Thyroid gland (tissue), 4 donors: ENCODE data around the gene ATAD3C. TPM values are rescaled to one million over a fixed set of nuclear protein-coding genes. Genes with fewer than 3 reads are reported as not detected.
A peak's percentile ranks its signal among the peaks of the same experiment; 100 is the strongest.

Source experiments
- DNase-seq, 2 donors: peaks; one replicate each; pipeline ENCODE4 v3.0.0-alpha.2; 2019
- H3K27ac ChIP-seq, 3 donors: fragments of 200-600 bp; sonication (generic); 1 replicate in 2 of 3; 2 replicates in 1 of 3; pipeline ENCODE4 v1.5.1; 2016 to 2019; ENCODE audit warnings: mild to moderate bottlenecking in 1 of 3, moderate library complexity in 1 of 3
- H3K27me3 ChIP-seq: fragments of 200-600 bp; sonication (generic); one replicate; pipeline ENCODE4 v1.5.1; 2019
- H3K36me3 ChIP-seq, 2 donors: fragments of 200-600 bp; sonication (generic); one replicate each; pipeline ENCODE4 v1.5.1; 2016 to 2019
- H3K4me1 ChIP-seq, 2 donors: fragments of 200-600 bp; sonication (generic); one replicate each; pipeline ENCODE4 v1.5.1; 2017 to 2019
- H3K4me3 ChIP-seq, 3 donors: fragments of 200-600 bp; sonication (generic); replicated peaks in 1 of 3; 1 replicate in 2 of 3; 2 replicates in 1 of 3; pipeline ENCODE4 v1.5.1; 2016; ENCODE audit warnings: mild to moderate bottlenecking in 1 of 3
- H3K9me3 ChIP-seq: fragments of 200-600 bp; sonication (generic); one replicate; pipeline ENCODE4 v1.5.1; 2017
- POLR2A ChIP-seq, 2 donors: fragments of 450-650 bp; IDR thresholded peaks; one replicate each; pipeline ENCODE4 v1.6.1; 2017; ENCODE audit warnings: antibody characterized with exemption in 2 of 2, mild to moderate bottlenecking in 2 of 2, moderate library complexity in 1 of 2
- WGBS, 2 donors: methylation state at CpG; one replicate each; pipeline ENCODE4 v1.1.5; 2017; 5-methylcytosine and 5-hydroxymethylcytosine counted together
- intact Hi-C: fragments of 100-400 bp; cut with DNase I; formaldehyde crosslinking; loops from one replicate; pipeline ENCODE4 v1.15.1; 2023
- total RNA-seq, 4 donors: library from RNA; depleted of rRNA; stranded (reverse); fragments of >200 nt; gene quantifications; one replicate each; pipeline ENCODE4 v1.2.3, GENCODE V29; 2016
- TF ChIP-seq, protein P1 (sequence below), 6 experiments: fragments of 200-600 bp in 3 of 6; fragments of 450-650 bp in 3 of 6; sonication (generic) in 3 of 6; IDR thresholded peaks; one replicate each; pipeline ENCODE4 v1.5.1; 2016 to 2019; ENCODE audit warnings: antibody characterized with exemption in 6 of 6, mild to moderate bottlenecking in 2 of 6, inconsistent platforms in 1 of 6, moderate library complexity in 1 of 6

Gene ATAD3C
- total RNA-seq, 4 donors from 2014 or later, result 4.9 to 29.9 (median 15.1) TPM

DNA sequence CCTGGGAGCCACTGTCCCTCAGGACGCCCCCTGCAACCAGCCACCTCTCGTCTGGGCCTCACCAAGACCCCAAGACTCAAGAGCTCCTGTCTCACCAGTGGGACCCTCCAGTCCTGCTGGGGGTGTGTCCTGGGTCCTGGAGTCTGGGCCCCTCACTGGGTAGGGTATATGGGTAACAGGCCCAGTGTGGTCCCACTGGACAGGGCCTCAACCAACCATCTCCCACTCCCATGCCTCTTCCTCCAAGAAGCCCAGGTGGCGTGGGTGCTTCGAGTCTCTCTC, 14.7 kb upstream of the ATAD3C start:
- TF ChIP-seq, protein P1, sequence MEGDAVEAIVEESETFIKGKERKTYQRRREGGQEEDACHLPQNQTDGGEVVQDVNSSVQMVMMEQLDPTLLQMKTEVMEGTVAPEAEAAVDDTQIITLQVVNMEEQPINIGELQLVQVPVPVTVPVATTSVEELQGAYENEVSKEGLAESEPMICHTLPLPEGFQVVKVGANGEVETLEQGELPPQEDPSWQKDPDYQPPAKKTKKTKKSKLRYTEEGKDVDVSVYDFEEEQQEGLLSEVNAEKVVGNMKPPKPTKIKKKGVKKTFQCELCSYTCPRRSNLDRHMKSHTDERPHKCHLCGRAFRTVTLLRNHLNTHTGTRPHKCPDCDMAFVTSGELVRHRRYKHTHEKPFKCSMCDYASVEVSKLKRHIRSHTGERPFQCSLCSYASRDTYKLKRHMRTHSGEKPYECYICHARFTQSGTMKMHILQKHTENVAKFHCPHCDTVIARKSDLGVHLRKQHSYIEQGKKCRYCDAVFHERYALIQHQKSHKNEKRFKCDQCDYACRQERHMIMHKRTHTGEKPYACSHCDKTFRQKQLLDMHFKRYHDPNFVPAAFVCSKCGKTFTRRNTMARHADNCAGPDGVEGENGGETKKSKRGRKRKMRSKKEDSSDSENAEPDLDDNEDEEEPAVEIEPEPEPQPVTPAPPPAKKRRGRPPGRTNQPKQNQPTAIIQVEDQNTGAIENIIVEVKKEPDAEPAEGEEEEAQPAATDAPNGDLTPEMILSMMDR (IDR thresholded peaks at IDR 0.05), result no peak
- no peak for TF ChIP-seq POLR2A (IDR thresholded peaks at IDR 0.05)
- Histone ChIP-seq H3K27me3 (no peaks in the 10 kb centered on the region), H3K4me3 (no peak overlapping the region), H3K27ac (peak overlapping the region in 2 of 3 donors; percentile 16 to 59), H3K9me3 (no peaks in the 10 kb centered on the region), H3K36me3 (no peaks in the 10 kb centered on the region), H3K4me1 (peaks cover 16 to 66% of the 10 kb centered on the region in 2 donors)
- intact Hi-C loops, result no loop called here
- 72 to 74% methylated on average over 2 to 4 of the region's 4 CpGs for WGBS, 2 donors
- no peak for DNase-seq

DNA sequence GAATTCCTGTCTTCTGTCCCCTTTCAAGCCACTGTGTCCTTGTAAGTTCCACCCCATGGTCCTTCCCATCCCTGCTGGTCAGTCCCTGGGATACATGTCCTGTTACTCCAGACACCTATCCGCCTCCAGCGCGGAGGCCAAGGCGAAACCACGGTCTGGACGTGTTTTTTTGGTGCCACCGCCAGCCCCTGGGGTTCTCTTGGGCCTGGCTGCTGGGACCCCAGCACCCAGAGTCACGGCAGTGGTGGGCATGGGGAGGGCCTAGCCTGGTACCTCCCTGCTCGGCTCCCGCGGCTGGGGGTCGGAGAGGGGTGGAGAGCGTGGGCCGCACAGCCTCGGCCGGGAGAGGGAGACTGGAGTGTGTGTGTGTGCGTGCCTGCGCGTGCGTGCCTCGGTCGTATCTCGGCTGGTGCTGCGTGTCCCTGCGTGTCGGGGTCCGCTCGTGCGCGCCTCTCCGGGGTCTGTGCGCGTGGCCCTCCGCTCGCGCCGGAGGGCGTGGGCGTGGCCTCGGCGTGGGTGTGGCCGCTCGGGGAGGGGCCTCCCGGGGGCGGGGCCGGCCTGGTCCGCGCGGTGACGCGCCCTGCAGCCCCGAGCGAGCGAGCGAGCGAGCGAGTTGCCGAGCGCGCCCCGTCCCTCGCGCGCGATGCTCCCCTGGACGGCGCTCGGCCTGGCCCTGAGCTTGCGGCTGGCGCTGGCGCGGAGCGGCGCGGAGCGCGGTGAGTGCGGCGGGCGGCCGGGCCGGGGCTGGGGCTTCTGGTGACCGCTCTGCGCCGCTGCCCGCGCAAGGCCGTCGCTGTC, 14.2 kb upstream of the ATAD3C start, which contains the start of gene VWA1:
Gene VWA1, plus strand, starts transcription at position 585 of the 798 bp plus-strand sequence. Its CDS starts 59 bp downstream, at position 644.
- H3K4me1 ChIP-seq, result peaks cover 12 to 61% of the 10 kb centered on the region in 2 donors
- H3K27me3 ChIP-seq, result no peaks in the 10 kb centered on the region
- DNase-seq, result peak; percentile 45 to 46
- no peaks in the 10 kb centered on the region for H3K9me3 ChIP-seq
- intact Hi-C loops, result no loop called here
- WGBS, 2 donors, result 51 to 92% methylated on average over 7 to 16 of the region's 89 CpGs
- TF ChIP-seq, protein P1 (IDR thresholded peaks at IDR 0.05), result no peak
- no peak for TF ChIP-seq POLR2A (IDR thresholded peaks at IDR 0.05)
- no peaks in the 10 kb centered on the region for H3K36me3 ChIP-seq
- H3K4me3 ChIP-seq, result peak within 1 kb of the TSS in 1 of 3 donors; percentile 26
- H3K27ac ChIP-seq, result peak within 1 kb of the TSS in 2 of 3 donors; percentile 16 to 59

DNA sequence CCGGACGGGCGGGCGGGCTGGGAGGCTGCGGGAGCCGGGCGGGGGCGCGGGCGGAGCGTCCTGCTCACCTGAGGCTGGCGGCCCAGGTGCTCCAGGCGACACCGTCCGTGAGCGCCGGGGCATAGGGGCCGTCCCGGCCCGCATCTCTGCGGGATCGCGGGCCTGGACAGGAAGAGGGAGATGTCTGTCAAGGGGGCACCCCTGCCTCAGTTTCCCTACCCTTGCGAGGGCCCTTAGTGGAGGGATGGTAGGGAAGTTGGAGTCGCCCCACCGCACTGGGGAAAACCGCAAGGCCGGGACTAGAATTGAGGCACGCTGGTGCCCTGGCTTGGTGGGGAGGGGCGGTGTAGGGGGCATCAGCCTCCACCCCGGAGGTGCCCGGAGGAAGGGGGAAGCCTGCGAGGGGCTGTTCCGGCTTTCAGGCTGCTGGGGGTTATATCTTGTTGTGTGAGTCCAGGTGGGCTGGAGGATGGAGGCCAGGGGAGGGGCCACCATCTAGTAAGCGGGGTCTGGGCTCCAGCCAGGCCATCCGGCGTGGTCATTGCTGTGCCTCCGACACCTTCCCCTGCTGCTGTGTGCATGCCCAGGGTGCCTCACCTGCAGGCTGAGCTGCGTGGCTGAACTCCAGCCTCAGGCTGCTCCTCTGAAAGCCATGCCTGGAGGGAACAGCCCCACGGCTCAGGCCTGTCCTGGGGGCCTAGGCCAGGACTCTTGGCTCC, 13.4 kb upstream of the ATAD3C start:
- peaks cover 7 to 59% of the 10 kb centered on the region in 2 donors for H3K4me1 ChIP-seq
- 21 to 23% methylated on average over 12 to 24 of the region's 40 CpGs for WGBS, 2 donors
- H3K9me3 ChIP-seq, result no peaks in the 10 kb centered on the region
- intact Hi-C loops, result no loop called here
- peak overlapping the region in 1 of 3 donors; percentile 26 for H3K4me3 ChIP-seq
- H3K27me3 ChIP-seq, result no peaks in the 10 kb centered on the region
- no peak for DNase-seq
- no peak overlapping the region for H3K27ac ChIP-seq
- TF ChIP-seq, protein P1 (IDR thresholded peaks at IDR 0.05), result no peak
- TF ChIP-seq POLR2A (IDR thresholded peaks at IDR 0.05), result no peak
- H3K36me3 ChIP-seq, result no peaks in the 10 kb centered on the region

DNA sequence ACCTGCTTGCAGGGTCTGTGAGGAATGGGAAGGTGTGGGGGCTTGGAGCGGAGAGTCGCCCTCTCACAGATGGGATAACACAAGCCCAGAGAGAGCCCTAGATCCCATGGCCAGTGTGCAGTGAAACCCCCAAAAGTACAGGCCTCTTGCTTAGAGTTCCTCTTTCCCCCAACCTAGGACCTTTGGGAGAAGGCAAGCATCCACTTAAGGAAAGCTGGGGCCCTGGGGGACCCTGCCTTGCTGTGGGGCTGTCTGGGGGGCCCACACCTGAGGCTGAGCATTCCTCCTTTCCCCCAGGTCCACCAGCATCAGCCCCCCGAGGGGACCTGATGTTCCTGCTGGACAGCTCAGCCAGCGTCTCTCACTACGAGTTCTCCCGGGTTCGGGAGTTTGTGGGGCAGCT, 12.9 kb upstream of the ATAD3C start:
- H3K27me3 ChIP-seq, result no peaks in the 10 kb centered on the region
- no peak overlapping the region for H3K27ac ChIP-seq
- H3K4me1 ChIP-seq, result peaks cover 7 to 55% of the 10 kb centered on the region in 2 donors
- H3K9me3 ChIP-seq, result no peaks in the 10 kb centered on the region
- no peak for DNase-seq
- peak overlapping the region in 1 of 3 donors; percentile 26 for H3K4me3 ChIP-seq
- TF ChIP-seq POLR2A (IDR thresholded peaks at IDR 0.05), result no peak
- TF ChIP-seq, protein P1 (IDR thresholded peaks at IDR 0.05), result no peak
- intact Hi-C loops, result no loop called here
- no peaks in the 10 kb centered on the region for H3K36me3 ChIP-seq
- 94% methylated on average over 2 of the region's 7 CpGs; no CpG with 5 or more reads in 1 of the 2 donors for WGBS, 2 donors
